ENCODE data around the gene CACNA1C.

The CACNA1C gene

DNA sequence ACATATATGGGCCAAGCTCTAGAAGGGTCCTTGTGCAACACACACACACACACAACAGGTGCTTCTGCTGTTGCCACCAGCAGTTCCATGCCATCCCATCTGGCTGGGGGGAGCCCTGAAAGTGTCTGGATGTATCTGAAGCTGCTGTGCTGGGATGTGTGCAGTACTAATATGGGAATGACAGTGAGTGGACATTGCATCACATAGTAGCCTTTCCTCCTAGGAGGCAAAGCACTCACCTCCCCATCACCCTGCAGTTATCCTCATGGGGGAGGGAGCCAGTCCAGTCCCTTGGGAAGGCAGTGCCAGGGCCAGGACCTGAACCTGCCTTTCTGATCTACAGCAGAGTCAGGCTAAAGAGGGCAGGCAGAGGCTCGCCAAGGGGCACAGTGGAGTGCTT lies 208.9 kb downstream of the CACNA1C start:
- Histone ChIP-seq H3K79me2 (ENCODE audit: insufficient read depth, low read length) (no peaks in the 10 kb centered on the region), H3K9ac (ENCODE audit: low read depth, low read length) (no peak overlapping the region), H3K9me3 (ENCODE audit: insufficient read depth, low read length, severe bottlenecking) (no peaks in the 10 kb centered on the region), H3K4me1 (ENCODE audit: insufficient read depth, low read length) (no peaks in the 10 kb centered on the region), H3K27ac (ENCODE audit: low read length) (no peak overlapping the region), H3K4me2 (ENCODE audit: insufficient read depth, low read length) (no peak overlapping the region), H3K4me3 (ENCODE audit: low read depth in 1 of 2, low read length in 2 of 2) (no peak overlapping the region), H3K27me3 (ENCODE audit: insufficient read depth, low read length, poor library complexity) (peaks cover 48% of the 10 kb centered on the region), H4K20me1 (ENCODE audit: insufficient read depth, low read length) (peaks cover 7% of the 10 kb centered on the region; the same call in 1 of the 2 replicates), H2AFZ (ENCODE audit: low read depth, low read length) (no peak overlapping the region), H3K36me3 (ENCODE audit: insufficient read depth, low read length) (no peaks in the 10 kb centered on the region)
- TF ChIP-seq, protein P1, sequence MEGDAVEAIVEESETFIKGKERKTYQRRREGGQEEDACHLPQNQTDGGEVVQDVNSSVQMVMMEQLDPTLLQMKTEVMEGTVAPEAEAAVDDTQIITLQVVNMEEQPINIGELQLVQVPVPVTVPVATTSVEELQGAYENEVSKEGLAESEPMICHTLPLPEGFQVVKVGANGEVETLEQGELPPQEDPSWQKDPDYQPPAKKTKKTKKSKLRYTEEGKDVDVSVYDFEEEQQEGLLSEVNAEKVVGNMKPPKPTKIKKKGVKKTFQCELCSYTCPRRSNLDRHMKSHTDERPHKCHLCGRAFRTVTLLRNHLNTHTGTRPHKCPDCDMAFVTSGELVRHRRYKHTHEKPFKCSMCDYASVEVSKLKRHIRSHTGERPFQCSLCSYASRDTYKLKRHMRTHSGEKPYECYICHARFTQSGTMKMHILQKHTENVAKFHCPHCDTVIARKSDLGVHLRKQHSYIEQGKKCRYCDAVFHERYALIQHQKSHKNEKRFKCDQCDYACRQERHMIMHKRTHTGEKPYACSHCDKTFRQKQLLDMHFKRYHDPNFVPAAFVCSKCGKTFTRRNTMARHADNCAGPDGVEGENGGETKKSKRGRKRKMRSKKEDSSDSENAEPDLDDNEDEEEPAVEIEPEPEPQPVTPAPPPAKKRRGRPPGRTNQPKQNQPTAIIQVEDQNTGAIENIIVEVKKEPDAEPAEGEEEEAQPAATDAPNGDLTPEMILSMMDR (IDR thresholded peaks at IDR 0.05; ENCODE audit: borderline replicate concordance, extremely low read depth, low read length, poor library complexity, severe bottlenecking) = no peak
- TF ChIP-seq EZH2 (IDR thresholded peaks at IDR 0.05; ENCODE audit: borderline replicate concordance, low read depth, low read length, severe bottlenecking) = no peak
- ATAC-seq (ENCODE audit: insufficient read depth, low read depth) (no peak), DNase-seq (no peak)

DNA sequence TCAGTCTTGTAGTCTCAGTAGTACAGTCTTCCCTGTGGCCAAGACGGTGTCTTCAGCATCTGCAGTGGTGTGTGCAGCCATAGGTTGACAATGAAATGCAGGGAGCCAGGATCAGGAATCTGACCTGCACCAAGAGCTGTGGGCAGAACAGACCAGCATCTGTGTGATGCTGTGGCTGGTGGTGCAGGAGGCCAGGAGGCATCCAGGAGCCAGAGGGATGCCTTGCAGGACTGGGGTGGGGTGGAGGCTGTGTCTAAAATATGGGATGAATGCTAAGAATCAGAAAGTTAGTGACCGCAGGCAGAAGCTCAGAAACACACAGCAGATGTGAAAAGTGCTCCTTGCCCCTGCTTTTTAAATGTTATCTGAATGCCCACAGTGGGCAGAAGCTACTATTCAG lies 209.7 kb downstream of the CACNA1C start:
- Histone ChIP-seq H3K4me2 (ENCODE audit: insufficient read depth, low read length) (no peak overlapping the region), H3K79me2 (ENCODE audit: insufficient read depth, low read length) (no peaks in the 10 kb centered on the region), H3K9ac (ENCODE audit: low read depth, low read length) (no peak overlapping the region), H3K36me3 (ENCODE audit: insufficient read depth, low read length) (no peaks in the 10 kb centered on the region), H3K9me3 (ENCODE audit: insufficient read depth, low read length, severe bottlenecking) (no peaks in the 10 kb centered on the region), H4K20me1 (ENCODE audit: insufficient read depth, low read length) (peaks cover 7% of the 10 kb centered on the region; the same call in 1 of the 2 replicates), H3K27ac (ENCODE audit: low read length) (no peak overlapping the region), H2AFZ (ENCODE audit: low read depth, low read length) (no peak overlapping the region), H3K4me3 (ENCODE audit: low read depth in 1 of 2, low read length in 2 of 2) (no peak overlapping the region), H3K4me1 (ENCODE audit: insufficient read depth, low read length) (no peaks in the 10 kb centered on the region), H3K27me3 (ENCODE audit: insufficient read depth, low read length, poor library complexity) (peaks cover 49% of the 10 kb centered on the region)
- ATAC-seq (ENCODE audit: insufficient read depth, low read depth) (no peak), DNase-seq (no peak)
- TF ChIP-seq, protein P1 (IDR thresholded peaks at IDR 0.05; ENCODE audit: borderline replicate concordance, extremely low read depth, low read length, poor library complexity, severe bottlenecking) = no peak
- TF ChIP-seq EZH2 (IDR thresholded peaks at IDR 0.05; ENCODE audit: borderline replicate concordance, low read depth, low read length, severe bottlenecking) = no peak

DNA sequence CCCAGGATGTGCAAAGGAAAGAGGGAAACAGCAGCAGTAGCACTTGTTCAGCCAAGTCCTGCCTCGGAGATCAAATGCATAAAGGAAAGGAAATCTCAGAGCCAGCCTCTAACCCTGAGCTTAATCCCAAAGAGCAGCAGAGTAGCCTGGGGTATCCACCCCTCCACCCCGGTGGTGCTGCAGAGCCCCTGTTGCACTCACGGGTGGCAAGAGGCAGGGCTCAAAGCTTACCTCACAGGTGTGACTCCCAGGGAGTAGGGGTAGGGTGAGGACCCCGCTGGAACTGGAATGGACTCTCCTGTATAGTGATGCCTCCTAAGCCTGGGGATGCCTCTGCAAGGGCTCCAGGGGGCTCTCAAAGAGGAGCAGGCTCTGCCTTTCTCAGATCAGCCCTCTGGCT lies 211.1 kb downstream of the CACNA1C start:
- Histone ChIP-seq H3K9me3 (ENCODE audit: insufficient read depth, low read length, severe bottlenecking) (no peaks in the 10 kb centered on the region), H3K27ac (ENCODE audit: low read length) (no peak overlapping the region), H3K27me3 (ENCODE audit: insufficient read depth, low read length, poor library complexity) (peaks cover 43% of the 10 kb centered on the region), H4K20me1 (ENCODE audit: insufficient read depth, low read length) (peaks cover 7% of the 10 kb centered on the region; the same call in 1 of the 2 replicates), H3K4me1 (ENCODE audit: insufficient read depth, low read length) (no peaks in the 10 kb centered on the region), H3K4me2 (ENCODE audit: insufficient read depth, low read length) (no peak overlapping the region), H2AFZ (ENCODE audit: low read depth, low read length) (no peak overlapping the region), H3K9ac (ENCODE audit: low read depth, low read length) (no peak overlapping the region), H3K79me2 (ENCODE audit: insufficient read depth, low read length) (no peaks in the 10 kb centered on the region), H3K4me3 (ENCODE audit: low read depth in 1 of 2, low read length in 2 of 2) (no peak overlapping the region), H3K36me3 (ENCODE audit: insufficient read depth, low read length) (no peaks in the 10 kb centered on the region)
- no peak for TF ChIP-seq EZH2 (IDR thresholded peaks at IDR 0.05; ENCODE audit: borderline replicate concordance, low read depth, low read length, severe bottlenecking)
- TF ChIP-seq, protein P1 (IDR thresholded peaks at IDR 0.05; ENCODE audit: borderline replicate concordance, extremely low read depth, low read length, poor library complexity, severe bottlenecking) = no peak
- no peak for ATAC-seq (ENCODE audit: insufficient read depth, low read depth)
- no peak for DNase-seq

Data from DND-41 (cell line).